Raji (cell line): ENCODE measurements around the gene TENM4.

ENCODE experiments used
- POLR2A ChIP-seq: IDR thresholded peaks from 2 replicates; pipeline ENCODE4 v1.6.1; 2011; ENCODE audit warnings: low read depth, low read length, control low read depth; ENCODE audit not compliant: insufficient read depth

The TENM4 gene

DNA sequence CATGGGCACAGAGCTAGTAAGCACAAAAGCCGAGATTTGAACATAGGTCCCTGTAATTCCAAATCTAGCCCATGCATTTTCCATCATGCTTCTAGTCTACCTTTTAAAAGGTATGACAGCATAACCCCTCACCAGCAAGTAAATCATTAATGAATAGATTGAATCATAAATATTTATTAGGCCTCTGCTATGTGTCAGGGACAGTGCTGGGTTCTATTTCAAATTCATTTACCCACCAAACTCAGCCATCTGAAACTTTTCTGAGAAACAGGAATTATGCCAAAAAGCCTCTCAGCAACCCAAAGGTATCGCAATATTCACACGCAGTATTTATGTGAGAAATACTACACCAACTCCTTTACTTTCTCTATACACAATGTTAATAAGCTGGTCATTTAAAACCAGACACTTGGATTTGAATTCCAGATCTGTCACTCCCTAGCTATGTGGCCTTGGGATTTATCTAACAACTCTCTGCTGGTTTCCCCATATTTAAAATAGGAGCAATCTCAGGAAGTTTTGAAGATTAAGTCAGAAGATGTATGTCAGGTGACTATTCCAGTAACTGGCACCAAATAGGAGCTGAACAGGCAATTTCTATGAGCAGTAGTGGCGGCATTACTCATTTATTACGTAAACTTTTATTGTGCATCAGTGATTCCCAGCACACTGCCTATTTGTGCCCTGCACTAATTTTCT, 191.4 kb downstream of the TENM4 start:
- no peak for TF ChIP-seq POLR2A

DNA sequence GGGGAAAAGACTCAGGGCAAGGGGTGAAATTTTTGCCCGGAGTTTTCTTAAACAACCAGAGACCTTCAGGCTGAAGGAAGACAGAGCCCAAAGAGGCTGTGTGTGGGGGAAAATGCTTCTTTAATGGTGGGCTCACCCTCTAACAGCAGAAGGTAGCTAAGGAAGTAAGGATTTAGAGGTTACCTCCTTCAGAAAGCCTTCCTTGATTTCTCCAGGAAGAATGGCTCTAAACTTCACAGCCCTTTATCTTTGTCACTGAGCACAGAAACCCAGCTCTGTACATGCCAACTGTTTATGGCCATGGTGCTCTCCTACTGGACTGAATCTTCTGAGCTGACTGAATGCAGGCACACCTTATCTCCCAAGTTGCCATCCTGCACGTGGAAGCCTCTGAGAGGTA, 196.0 kb downstream of the TENM4 start:
- TF ChIP-seq POLR2A = no peak

DNA sequence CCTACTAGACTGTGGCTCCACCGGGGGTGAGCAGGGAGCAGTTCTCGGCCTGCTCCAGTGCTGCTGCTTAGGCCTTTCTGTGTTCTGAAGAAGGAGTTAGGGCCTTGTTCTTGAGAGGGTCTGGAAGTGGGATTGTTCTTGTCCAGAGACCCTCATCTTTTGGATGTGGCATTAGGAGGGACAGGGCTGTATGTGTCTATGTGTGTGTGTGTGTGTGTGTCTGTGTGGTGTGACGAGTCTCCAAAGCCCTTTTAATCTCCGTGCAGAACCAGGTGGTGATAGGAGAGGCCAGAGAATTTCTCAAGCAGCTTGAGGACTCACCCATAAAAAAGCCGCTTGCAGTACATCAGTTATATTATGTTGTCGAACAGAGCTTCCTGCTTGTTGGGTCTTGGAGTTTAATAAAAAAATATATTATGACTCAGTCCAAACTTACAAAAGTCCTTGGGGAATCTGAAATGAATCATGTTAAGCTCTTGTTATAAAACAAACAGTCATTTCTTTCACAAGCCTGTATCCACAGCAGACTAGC, 196.5 kb downstream of the TENM4 start:
- TF ChIP-seq POLR2A = no peak

DNA sequence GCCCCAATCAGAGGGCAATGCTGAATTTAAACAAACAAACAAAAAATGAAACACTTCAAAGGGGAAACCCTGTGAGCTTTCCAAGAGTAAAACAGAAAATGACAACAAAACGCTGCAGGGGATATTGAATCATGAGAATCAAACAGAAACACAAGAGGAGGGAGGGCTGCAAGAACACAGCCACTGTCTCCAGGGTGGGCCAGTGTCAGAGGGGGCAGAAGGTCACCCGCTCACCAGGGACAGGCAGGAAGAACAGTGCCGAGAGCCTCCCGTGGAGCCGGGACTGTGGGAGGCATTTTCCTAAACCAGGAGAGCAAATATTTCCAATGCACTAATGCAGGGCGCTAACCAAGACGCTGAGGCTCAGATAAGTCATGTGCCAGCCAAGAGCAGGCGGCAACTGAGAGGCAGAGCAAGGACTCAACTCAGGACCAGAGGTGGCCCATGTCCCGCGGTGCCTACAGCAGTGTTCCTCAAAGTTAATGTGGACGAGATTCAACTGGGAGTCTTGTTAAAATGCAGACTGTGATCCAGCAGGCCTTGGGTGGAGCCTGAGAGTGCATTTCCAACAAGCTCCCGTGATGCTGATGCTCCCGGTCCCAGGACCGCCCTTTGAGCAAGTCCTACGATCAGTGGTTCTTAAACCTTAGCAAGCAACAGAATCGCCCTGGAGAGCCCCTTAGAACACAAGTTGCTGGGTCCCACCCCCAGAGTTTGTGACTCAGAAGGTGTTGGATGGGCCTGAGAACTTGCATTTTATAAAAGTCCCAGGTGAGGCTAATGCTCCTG, 197.2 kb downstream of the TENM4 start:
- TF ChIP-seq POLR2A = no peak

DNA sequence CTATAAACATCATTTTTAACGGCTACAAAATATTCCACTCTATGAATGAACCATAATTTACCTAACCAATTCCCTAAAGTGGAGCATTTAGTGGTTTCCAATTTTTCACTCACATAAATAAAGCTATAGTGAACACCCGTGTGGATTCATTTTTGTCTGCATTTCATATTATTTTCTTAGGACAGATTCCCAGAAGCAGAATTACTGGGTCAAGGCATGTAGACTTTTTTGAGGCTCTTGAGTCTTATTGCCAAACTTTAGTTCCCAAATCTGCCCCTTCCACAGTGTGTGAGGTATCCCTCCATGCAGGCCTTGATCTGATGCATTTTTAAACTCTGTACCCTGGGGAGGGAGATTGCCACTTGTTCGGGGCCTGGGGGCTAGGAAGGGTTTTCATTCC, 198.2 kb downstream of the TENM4 start:
- no peak for TF ChIP-seq POLR2A

DNA sequence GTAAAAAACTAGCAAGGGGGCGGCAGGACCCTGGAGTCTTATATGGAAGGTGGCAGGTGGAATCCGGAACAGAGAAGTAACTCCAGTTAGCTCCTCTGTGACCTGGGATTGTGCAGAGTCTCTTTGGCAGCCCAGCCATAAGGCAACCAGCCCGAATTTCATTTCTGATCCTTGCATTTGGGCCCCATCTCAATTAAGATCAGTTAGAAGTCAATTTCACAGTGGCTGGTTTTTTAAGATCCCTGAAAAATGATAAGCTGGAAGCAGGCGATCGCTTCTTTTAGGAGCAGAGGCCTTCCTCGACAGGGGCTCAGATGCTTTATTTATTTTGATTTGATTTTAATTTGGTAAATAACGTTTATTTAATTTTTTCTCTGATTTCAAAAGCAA, 199.0 kb downstream of the TENM4 start:
- no peak for TF ChIP-seq POLR2A

DNA sequence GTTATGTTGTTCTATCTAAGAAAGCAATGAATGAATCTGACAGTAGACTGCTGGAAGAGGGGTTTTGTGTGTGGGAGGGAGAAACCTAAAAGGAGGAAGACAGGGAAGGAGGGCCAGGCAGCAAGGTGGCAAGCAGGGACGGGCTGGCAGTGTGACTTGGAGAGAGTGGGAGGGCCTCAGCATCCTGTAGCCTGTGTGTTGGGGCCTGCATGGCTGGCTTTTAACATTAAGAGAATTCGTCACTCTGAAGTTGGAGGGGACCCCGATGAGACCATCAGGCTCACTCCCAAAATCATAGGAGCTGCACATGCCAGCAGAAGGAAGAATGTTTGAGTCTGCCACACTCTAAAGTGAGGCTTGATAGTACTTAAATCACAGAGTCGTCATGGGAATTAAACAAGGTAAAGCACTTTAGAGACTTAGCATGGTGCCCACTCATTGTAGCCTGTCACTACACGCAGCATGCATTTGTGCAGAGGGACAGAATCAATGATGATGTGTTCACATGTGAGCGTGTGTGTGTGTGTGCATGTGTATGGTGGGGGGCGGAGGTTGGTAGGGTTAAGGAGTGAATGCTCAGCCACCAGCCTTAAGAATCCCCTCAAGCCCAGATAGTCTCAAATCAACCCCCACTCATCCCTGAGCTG, 199.5 kb downstream of the TENM4 start:
- TF ChIP-seq POLR2A = no peak

DNA sequence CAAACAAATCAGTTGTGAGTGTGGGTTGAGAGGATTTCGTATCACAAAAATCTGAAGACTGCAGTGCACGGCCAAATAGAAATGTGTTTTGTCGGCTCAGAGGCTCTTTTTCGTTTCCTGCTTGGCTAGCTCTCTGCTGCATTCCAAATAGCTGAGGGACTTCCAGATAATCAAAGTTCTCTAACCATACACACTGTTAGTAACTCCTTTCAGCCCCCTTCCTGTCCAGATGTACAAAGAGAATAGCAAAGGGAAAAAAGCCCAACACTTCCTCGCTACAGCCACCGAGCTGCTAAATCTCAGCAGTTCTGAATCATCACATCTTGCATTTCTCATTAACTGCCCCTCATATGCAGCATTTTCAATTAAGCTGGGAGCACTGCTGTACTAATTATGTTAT, 203.1 kb downstream of the TENM4 start:
- no peak for TF ChIP-seq POLR2A

DNA sequence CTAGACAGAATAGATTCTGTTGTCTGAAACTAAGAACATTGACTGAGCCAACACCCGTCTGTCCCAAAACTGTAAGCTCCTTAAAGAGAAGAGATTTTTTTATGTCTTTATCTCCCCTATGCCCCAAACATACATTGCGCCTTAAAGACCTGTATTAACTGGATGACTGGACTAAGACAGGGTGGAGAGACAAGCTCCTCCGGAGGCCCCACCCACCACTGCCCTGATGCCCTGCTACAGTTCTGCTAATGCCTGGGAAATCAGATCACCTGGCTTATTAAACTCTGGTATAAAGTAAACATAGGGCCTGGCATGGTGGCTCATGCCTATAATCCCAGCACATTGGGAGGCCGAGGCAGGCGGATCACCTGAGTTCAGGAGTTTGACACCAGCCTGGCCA, 203.7 kb downstream of the TENM4 start:
- TF ChIP-seq POLR2A = no peak

DNA sequence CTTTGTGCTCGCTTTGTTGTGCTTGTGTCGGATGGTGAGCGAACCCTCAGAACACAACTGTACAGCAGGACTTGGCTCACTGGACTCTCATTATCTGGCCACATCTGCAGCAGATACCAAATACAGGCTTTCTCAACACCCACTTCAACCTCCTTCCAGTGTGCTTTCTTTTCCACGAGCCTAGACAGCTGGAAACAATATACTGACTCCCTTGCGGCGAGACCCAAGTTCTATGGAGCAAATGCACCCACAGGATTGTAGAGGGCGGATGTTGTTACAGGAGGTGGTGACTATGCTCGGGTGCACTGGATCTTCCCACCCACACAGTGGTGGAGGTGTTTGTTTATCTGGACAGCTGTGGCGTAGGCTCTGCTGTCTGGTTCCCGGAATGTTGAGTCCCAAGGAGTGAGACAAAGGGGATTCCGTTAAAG, 204.3 kb downstream of the TENM4 start:
- TF ChIP-seq POLR2A = no peak

DNA sequence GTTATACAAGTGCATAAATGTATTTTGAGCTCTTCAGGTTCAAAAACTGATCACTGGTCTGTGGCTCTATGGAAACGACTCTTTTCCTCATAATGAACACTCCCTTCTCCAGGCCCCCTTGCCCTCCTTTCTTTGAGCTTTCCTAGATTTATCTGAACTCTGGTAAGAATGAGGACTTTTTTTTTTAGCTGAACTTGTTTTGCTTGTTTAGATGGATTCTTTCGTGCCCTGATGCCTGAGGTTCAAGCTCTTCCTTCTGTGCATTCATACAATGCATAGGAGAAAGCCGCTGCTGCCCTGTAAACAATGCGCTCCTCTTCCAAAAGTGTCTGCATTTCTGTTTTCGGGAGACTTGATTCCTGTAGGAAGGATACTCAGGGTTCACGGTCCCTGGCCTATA, 205.1 kb downstream of the TENM4 start:
- TF ChIP-seq POLR2A = no peak

DNA sequence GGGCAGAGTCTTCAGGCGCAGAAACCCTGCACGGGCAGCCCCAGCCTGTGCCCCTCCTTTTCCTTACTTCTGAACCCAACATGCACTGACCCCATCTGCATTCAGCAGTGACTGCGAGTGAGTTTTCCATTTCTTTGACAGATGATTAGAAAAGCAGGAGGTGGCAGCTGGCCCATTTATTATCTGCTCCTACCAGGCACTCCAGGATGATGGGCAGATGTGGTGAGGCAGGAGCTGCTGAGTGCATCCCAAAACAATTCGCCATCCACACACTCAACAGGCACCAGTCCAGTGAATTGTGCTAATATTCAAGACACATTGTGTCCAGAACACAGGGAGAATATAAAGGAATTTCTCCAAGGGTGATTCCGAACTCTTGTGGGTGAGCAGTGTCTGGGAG, 208.5 kb downstream of the TENM4 start:
- no peak for TF ChIP-seq POLR2A

DNA sequence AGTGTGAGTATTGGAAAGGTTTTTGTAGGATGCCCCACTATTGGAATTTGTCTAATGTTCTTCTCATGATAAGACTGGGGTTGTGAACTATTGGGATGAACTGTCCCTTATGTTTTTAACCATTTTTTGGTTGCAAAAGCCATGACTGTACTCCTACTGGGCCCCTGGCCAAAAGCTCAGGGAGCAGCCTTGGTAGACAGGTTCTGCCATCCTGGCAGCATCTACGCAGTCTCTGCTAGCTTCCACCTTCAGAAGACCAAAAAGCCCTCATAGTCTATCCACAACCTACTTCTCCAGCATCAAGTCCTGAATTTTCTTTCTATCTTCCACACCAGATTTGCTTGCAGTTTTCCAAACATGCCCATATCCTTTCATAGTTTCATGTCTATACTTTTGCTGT, 211.8 kb downstream of the TENM4 start:
- TF ChIP-seq POLR2A = no peak

DNA sequence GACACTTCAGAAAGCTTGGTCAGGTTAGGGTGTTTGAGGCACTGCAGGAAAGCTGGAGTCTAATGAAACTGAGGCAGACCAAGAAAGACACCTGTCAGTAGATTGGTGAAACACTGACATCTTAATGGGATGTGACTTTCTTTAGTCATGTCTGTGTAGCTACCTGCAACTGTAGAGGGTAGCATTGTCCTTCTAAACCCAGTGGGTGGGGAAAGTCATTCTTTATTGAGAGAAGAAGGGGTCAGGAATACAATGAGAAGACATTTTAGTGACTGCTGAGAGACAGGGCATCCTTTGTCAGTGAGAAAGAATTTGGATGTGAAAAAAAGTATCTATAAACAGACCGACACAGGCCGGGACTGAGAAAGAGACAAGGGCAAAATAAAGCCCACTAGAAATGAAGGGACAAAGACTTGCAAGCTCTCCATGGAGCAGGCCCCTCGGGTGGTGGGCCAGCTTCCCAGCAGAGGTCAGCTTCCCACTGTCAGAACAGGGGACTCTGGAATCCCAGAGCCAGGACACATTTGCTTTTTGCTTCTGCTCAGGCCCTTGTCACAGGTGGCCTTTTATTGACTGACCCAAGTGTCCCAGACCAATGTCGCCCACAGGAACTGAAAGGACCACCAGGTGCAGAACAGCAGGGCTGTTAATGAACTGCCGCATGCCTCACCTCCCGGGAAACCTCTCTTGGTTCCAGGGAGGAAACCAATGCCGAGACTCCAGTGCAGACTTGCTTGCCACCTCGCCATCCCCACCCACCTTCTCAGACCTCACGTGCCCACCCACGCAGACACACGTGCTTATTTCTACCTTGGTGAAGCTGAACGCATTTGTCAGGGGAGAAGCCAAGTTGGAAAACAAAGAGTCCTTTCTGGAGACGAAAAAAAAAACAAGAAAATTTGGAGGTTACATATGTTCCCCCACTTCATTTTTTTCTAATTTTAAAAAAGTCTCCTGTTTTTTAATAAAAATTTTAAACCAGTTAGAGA, 212.8 kb downstream of the TENM4 start:
- TF ChIP-seq POLR2A = no peak

DNA sequence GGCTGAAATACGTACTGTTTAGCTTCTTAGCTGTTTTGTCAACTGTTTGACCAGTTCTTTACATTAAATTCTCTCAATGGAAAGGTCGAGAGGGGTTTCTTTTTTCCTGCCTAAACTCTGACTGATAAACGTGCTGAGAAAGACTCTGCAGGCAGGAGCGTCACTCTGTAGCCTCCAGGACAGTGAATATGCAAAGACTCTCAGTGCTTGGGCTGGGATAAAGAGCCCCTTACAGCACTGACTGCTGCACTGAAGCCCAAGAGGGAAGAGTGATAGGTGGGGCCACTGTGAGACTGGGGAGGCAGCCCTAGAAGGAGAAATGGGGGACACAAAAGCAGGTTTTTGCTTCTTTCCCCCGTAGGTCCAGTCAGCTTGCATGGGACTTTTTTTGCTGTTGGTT, 213.5 kb downstream of the TENM4 start:
- no peak for TF ChIP-seq POLR2A
